DMS153 (cell line): ENCODE data around the gene CCZ1B.
A peak's percentile ranks its signal among the peaks of the same experiment; 100 is the strongest.
"Not testable (repeated sequence)": the region's sequence is repeated elsewhere in the genome, so short reads cannot be mapped to it uniquely, and the experiment has no call there.

Source experiments
- DNase-seq: peaks from one replicate; lab custom pipeline; 2025; lab: John Stamatoyannopoulos, UW

Gene CCZ1B

DNA sequence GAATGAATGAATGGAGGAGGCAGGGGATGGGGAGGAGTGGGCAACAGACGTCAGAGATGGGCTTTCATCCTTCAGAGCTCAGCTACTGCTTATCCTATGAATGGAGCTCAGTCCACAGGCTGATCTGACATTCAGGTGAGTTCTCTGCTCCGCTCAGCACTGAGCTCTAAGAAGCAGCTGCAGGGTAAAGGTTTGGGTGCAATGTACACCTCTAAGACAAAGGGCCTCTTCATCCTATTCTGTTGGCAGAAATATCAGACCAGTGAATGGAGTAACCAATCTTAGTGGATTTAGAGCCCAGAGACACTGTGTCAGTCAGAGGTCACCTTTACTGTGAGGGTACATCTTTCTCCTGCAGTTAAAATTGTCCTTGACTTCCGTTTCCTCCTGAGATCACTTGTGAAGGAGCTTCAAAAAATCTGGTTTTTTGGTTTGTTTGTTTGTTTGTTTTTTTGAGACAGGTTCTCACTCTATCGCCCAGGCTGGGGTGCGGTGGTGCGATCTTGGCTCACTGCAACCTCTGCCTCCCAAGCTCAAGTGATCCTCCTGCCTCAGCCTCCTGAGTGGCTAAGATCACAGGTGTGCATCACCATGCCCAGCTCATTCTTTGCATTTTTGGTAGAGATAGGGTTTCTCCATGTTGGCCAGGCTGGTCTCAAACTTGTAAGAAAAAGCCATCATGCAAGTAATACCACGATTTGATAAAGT is 5.1 kb upstream of the CCZ1B start:
- no peak for DNase-seq

- DNase-seq, result not testable (repeated sequence)
These were observed 4.0 kb upstream of the CCZ1B start for GRCh38 chr7:6830026-6830425.

GRCh38 chr7:6829616-6830015 is 3.5 kb upstream of the CCZ1B start:
- not testable (repeated sequence) for DNase-seq

- DNase-seq, result peak; percentile 83
These were observed 1.1 kb upstream of the CCZ1B start for GRCh38 chr7:6827180-6827579.

DNA sequence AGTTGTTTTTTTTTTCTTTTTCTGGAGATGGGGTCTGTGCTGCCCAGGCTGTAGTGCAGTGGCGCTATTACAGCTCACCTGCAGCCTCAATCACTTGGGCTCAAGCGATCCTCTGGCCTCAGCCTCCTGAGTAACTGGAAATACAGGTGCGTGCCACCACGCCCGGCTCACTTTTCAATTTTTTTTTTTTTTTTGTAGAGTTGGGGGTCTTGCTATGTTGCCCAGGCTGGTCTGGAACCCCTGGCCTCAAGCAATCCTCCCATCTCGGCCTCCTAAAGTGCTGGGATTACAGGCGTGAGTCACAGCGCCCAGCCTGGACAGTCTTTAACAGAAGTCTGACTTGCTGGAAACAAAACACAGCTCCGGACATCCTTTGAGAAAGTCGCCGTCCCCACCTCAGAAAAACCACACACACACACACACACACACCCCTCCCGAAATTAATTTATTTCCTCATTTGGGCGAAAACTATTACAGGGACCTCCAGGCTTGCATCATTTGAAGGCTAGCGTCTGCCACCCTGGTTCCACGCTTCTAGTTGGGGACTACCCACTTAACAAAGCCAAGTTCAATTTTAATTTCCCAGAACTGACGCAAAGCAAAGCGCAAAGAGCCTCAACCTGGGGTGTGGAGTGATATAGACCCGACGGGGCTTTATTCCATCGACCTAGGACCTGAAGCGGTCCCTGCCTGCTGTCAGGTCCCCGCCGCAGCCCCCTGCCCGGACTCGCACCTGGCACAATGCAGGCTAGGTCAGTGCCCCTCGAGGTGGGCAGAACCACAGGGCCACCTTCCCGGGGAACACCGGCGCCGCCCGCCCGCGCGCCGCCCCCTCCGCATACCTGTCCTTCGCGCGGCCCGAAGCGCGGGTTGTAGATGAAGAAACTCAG is 594 bp downstream of the CCZ1B start:
- DNase-seq, result not testable (repeated sequence)

GRCh38 chr7:6821622-6822021 is 4.5 kb downstream of the CCZ1B start:
- not testable (repeated sequence) for DNase-seq

DNA sequence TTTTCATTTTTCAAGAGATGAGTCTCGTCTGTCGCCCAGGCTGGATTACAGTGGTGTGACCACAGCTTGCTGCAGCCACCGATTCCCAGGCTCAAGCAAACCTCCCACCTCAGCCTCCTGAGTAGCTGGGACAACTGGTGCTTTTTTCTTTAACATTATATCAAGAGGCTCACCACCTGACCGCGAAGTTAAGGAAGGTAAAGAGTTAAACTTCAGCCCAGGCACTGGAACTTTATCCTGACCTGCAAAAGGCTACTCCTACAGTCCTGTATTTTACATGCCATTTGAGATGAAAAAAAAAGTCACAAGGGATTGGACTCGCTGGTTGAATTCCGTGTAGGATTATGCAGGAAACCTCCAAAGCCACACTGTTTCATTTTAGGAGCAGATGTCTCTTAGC is 10.6 kb downstream of the CCZ1B start:
- DNase-seq, result not testable (repeated sequence)

GRCh38 chr7:6813011-6813410 is 13.1 kb downstream of the CCZ1B start:
- not testable (repeated sequence) for DNase-seq

DNA sequence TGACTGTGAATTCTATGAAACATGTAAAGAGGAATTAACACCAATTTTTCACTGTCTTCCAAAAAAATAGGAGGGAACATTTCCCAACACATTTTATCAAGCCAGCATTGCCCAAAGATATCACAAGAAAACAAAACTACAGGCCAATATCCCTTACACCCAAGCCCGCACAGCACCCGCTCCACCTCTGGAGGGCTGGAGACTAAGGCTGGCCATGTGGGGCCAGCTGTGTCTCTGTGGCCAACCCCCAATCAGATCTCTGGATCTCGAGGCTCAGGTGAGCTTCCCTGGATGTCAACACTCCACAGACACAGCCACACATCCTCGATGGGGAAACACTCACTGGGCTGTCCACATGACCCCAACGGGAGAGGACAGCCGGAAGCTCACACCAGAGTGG is 18.1 kb downstream of the CCZ1B start:
- DNase-seq, result not testable (repeated sequence)

DNA sequence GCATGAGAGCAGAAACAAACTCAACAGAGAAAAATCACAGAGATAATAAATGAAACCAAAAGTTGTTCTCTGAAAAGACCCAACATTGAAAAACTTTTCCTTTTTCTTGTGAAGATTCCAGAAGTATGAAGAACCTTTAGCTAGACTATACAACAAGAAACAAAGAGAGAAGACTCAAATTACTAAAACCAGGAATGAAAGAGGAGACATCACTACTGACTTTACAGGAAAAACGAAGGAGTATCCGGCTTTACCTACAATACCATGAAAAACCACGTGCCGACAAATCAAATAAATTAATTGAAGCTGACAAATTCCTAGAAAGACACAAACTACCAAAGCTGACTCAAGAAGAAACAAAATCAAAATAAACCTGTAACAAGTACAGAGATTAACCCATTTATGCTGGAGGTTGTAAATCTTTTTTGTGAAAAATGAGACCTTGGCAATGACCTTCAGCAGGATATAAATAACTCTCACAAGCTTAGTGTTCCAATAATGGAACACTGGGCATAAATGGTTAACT is 18.6 kb downstream of the CCZ1B start:
- not testable (repeated sequence) for DNase-seq

GRCh38 chr7:6800331-6800730 is 25.7 kb downstream of the CCZ1B start:
- not testable (repeated sequence) for DNase-seq

DNA sequence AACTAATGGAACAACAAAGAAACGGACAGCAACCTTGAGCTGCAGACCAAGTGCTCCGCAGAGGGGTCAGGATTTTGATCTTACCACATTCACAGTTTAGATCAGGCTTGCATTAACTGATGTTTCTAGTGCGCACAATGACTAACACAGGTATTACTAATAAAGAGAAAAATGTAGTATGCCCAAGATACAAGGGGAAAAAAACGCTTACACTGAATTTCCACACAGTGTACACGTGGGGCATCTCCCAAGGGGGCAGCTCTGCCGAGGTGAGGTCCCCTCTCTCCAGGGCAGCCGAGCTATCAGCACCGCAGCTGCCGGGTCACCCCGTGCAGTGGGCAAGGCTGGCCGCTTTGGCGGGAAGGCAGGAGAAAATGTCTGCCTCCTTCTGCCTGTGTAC is 26.2 kb downstream of the CCZ1B start:
- not testable (repeated sequence) for DNase-seq

DNA sequence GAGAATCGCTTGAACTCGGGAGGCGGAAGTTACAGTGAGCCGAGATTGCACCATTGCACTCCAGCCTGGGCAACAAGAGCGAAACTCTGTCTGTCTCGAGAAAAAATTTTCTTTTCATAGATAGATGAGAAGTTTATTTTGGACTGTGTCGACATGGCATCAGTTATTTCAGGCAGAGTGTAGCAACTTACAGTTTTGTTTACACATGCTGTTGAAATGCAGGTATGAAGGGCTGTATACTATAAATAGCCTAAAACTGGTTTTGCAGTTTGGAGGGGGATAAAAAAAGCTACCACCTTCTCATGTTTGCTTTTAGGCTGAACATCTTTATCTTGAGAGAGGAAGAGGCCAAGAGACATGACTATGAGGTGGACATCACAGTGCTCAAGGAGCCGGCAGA is 28.0 kb downstream of the CCZ1B start:
- not testable (repeated sequence) for DNase-seq

GRCh38 chr7:6797218-6797617 is 28.9 kb downstream of the CCZ1B start:
- DNase-seq, result not testable (repeated sequence)

DNA sequence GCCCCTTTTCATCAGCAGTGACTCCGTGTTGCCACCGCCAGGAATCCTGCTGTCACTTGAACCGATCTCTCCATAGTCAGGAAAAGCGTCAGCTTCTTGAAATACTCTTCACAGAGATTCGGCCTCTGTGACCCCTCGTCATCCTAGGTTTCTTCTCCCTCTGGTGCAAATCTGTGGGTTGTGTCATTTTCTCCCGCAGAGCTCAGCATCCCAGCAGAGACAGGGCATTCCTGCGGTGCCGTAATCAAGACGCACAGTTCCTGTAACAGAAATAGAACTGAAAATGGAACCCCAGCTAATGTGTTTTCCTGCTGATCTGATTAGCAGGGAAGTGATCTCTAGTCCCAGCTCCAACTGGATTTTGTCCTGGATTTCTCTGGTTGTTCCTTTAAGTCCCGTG is 31.8 kb downstream of the CCZ1B start:
- DNase-seq, result not testable (repeated sequence)

DNA sequence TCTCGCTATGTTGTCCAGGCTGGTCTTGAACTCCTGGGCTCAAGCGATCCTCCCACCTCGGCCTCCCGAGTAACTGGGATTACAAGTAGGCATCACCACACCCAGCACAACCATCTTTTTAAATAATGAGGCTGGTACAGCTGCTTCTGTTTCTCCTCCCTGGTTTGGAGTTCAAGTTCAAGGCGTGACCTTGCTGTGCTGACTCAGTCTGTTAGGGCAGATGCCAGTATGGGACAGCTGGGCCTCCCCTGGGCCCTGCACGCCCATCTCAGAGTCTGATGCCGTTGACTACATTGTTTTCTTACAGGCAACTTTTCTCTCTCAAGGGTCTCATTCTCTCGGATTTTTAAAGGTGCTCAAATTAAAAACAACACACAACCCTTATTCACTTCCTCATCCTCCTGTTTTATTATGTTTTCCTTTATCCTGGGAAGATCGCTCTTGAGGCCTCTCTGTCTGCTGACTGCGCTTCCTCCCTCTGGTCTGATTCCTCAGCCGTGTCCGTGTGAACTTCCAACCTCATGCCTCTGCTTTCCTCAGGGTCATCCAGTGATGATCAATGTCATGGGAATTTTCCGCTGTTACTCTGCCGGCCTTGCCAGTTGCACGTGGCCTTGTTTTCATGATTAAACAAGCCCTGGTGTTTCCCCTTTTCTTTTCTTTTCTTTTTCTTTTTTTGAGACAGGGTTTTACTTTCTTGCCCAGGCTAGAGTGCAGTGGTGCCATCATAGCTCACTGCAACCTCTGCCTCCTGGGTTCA is 33.8 kb downstream of the CCZ1B start:
- not testable (repeated sequence) for DNase-seq

DNA sequence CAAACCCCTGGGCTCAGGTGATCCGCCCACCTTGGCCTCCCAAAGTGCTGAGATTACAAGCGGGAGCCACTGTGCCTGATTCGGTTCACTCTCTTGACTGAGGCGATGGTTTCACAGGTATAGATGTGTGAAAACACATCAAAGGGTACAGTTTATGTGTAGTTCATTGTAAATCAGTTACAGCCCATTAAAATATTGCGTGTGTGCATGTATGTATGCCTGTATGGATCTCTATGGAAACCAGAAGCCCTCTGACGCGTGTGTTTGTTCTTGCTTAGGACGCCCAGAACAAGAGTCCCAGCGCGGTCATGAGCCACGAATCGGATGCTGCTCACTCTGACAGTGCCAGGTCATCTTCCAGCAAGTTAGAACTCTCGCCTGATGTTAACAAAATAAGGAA is 36.7 kb downstream of the CCZ1B start:
- not testable (repeated sequence) for DNase-seq

DNA sequence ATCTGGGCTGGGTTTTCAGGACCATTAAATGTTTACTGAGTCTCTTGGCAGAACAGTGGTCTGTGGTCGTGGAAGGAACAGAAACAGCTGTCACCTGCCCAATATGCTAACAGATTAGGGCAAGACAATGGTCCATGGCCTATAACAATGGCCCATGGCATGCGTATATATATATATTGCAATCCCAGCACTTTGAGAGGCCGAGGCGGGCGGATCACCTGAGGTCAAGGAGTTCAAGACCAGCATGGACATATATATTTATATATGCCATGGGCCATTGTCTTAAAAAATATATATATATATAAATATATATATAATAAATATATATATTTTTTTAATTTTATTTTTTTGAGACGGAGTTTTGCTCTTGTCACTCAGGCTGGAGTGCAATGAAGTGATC is 44.5 kb downstream of the CCZ1B start:
- not testable (repeated sequence) for DNase-seq

- not testable (repeated sequence) for DNase-seq
These were observed 64.9 kb downstream of the CCZ1B start for GRCh38 chr7:6761186-6761585.

GRCh38 chr7:6753964-6754363 is 72.1 kb downstream of the CCZ1B start, which contains the start of gene RSPH10B2:
TSS of gene RSPH10B2 (plus strand) at chr7:6754103. CDS start at chr7:6757678, 3,575 bp downstream.
- not testable (repeated sequence) for DNase-seq

DNA sequence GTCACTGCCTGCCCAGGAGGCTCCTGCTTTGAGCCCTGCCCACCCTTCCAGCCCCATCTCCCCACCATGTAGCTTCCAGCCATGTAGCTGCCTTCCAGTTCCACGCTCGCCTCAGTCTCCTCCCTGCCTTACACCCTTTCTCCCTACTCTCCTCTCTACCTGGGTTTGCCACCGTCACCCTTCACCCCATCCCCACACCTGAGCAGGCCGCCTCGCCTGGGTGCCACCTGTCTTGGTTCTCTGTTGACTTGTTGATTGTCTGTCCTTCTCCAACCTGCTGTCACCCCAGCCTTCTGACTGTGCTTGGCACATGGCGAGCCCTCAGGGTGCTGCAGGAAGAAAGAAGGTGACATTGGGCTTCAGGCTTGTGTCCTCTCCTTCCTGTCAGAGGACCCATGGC is 75.9 kb downstream of the CCZ1B start:
- not testable (repeated sequence) for DNase-seq

DNA sequence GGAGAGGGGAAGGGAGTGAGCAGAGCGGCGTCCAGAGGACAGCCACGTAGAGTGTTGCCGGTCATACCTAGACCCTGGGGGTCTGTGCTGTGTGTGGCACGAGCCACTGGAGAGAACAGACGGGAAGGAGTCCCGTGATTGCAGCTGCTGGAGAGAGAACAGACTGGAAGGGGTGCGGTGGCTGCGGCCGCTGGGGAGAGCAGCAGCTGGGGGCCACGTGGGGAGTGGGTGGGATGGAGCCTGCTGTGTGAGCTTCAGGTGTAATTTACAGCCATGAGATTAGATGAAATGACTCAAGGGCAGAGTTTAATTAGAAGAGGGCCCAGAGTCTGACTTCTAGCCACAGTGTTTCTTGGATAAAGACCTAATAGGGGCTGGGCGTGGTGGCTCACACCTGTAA is 76.7 kb downstream of the CCZ1B start:
- DNase-seq, result not testable (repeated sequence)
